ACC112 (cell line): ENCODE results near the gene C1orf167.

Experiments
- H2AFZ ChIP-seq: fragments of 200-600 bp; sonication (generic); one replicate; pipeline ENCODE4 v1.6.0; 2017; ENCODE audit warnings: antibody characterized with exemption, low read length; ENCODE audit not compliant: unreplicated experiment
- H3K27ac ChIP-seq: fragments of 200-600 bp; sonication (generic); 2 replicates; pipeline ENCODE4 v1.5.1; 2014; ENCODE audit warnings: low read depth, mild to moderate bottlenecking, antibody characterized with exemption, low read length, moderate library complexity
- H3K27me3 ChIP-seq: fragments of 200-600 bp; sonication (generic); 2 replicates; pipeline ENCODE4 v1.6.1; 2014; ENCODE audit warnings: mild to moderate bottlenecking, antibody characterized with exemption, low read length, moderate library complexity, mixed read lengths; ENCODE audit not compliant: insufficient read depth
- H3K36me3 ChIP-seq: fragments of 200-600 bp; sonication (generic); 2 replicates; pipeline ENCODE4 v1.6.1; 2016; ENCODE audit warnings: mild to moderate bottlenecking, antibody characterized with exemption, low read length, moderate library complexity, mixed read lengths; ENCODE audit not compliant: insufficient read depth
- H3K4me1 ChIP-seq: fragments of 200-600 bp; sonication (generic); one replicate; pipeline ENCODE4 v1.6.1; 2016; ENCODE audit warnings: low read length, mixed read lengths; ENCODE audit not compliant: insufficient read depth, unreplicated experiment, control insufficient read depth
- H3K4me3 ChIP-seq: fragments of 200-600 bp; sonication (generic); 2 replicates; pipeline ENCODE4 v1.5.1; 2014; ENCODE audit warnings: mild to moderate bottlenecking, low read depth, low read length
- H3K79me2 ChIP-seq: fragments of 200-600 bp; sonication (generic); one replicate; pipeline ENCODE4 v1.6.0; 2016; ENCODE audit warnings: low read length; ENCODE audit not compliant: control insufficient read depth, unreplicated experiment, insufficient read depth

Gene C1orf167

GRCh38 chr1:11784993-11785769, 23.2 kb downstream of the C1orf167 start:
- Histone ChIP-seq H3K36me3 (no peaks in the 10 kb centered on the region), H2AFZ (no peak overlapping the region), H3K79me2 (no peaks in the 10 kb centered on the region), H3K27ac (no peak overlapping the region), H3K4me3 (no peak overlapping the region), H3K4me1 (peaks cover 16% of the 10 kb centered on the region), H3K27me3 (no peaks in the 10 kb centered on the region)

GRCh38 chr1:11786168-11786567, 24.2 kb downstream of the C1orf167 start:
- Histone ChIP-seq H3K4me3 (no peak overlapping the region), H3K27me3 (no peaks in the 10 kb centered on the region), H3K4me1 (peaks cover 26% of the 10 kb centered on the region), H3K79me2 (no peaks in the 10 kb centered on the region), H3K36me3 (no peaks in the 10 kb centered on the region), H2AFZ (no peak overlapping the region), H3K27ac (no peak overlapping the region)

GRCh38 chr1:11787251-11787803, 25.3 kb downstream of the C1orf167 start:
- peaks cover 28% of the 10 kb centered on the region for H3K4me1 ChIP-seq
- H3K4me3 ChIP-seq, result no peak overlapping the region
- H3K27ac ChIP-seq, result no peak overlapping the region; the same call in 1 of the 2 replicates
- H3K27me3 ChIP-seq, result no peaks in the 10 kb centered on the region
- H3K36me3 ChIP-seq, result no peaks in the 10 kb centered on the region
- H2AFZ ChIP-seq, result no peak overlapping the region
- H3K79me2 ChIP-seq, result no peaks in the 10 kb centered on the region

GRCh38 chr1:11787804-11788436, 25.9 kb downstream of the C1orf167 start:
- H2AFZ ChIP-seq, result no peak overlapping the region
- H3K79me2 ChIP-seq, result no peaks in the 10 kb centered on the region
- H3K4me1 ChIP-seq, result peaks cover 28% of the 10 kb centered on the region
- H3K4me3 ChIP-seq, result no peak overlapping the region
- H3K27me3 ChIP-seq, result no peaks in the 10 kb centered on the region
- no peak overlapping the region for H3K27ac ChIP-seq
- no peaks in the 10 kb centered on the region for H3K36me3 ChIP-seq

- H2AFZ ChIP-seq, result no peak overlapping the region
- no peaks in the 10 kb centered on the region for H3K27me3 ChIP-seq
- H3K4me1 ChIP-seq, result peaks cover 28% of the 10 kb centered on the region
- no peaks in the 10 kb centered on the region for H3K36me3 ChIP-seq
- H3K4me3 ChIP-seq, result no peak overlapping the region
- H3K27ac ChIP-seq, result no peak overlapping the region
- no peaks in the 10 kb centered on the region for H3K79me2 ChIP-seq
Measured at GRCh38 chr1:11788549-11789053, 26.6 kb downstream of the C1orf167 start.

GRCh38 chr1:11789126-11790067, 27.4 kb downstream of the C1orf167 start:
- H3K36me3 ChIP-seq, result no peaks in the 10 kb centered on the region
- H3K27ac ChIP-seq, result peak overlapping the region; percentile 84; the same call in 1 of the 2 replicates
- H3K4me1 ChIP-seq, result peaks cover 28% of the 10 kb centered on the region

GRCh38 chr1:11790101-11790879, 28.3 kb downstream of the C1orf167 start:
- H3K79me2 ChIP-seq, result no peaks in the 10 kb centered on the region
- H3K4me1 ChIP-seq, result peaks cover 28% of the 10 kb centered on the region
- peak overlapping the region; percentile 84 for H3K27ac ChIP-seq
- no peak overlapping the region for H2AFZ ChIP-seq
- H3K27me3 ChIP-seq, result no peaks in the 10 kb centered on the region
- H3K36me3 ChIP-seq, result no peaks in the 10 kb centered on the region; the same call in 1 of the 2 replicates
- no peak overlapping the region for H3K4me3 ChIP-seq

More at GRCh38 chr1:11789126-11790067, 27.4 kb downstream of the C1orf167 start:
- no peaks in the 10 kb centered on the region for H3K27me3 ChIP-seq
- H3K4me3 ChIP-seq, result no peak overlapping the region
- no peaks in the 10 kb centered on the region for H3K79me2 ChIP-seq
- no peak overlapping the region for H2AFZ ChIP-seq

GRCh38 chr1:11790880-11791715, 29.1 kb downstream of the C1orf167 start:
- Histone ChIP-seq H3K79me2 (no peaks in the 10 kb centered on the region), H2AFZ (no peak overlapping the region), H3K27me3 (no peaks in the 10 kb centered on the region), H3K4me1 (peaks cover 31% of the 10 kb centered on the region), H3K4me3 (no peak overlapping the region), H3K27ac (peak overlapping the region; percentile 84), H3K36me3 (peaks cover 6% of the 10 kb centered on the region; the same call in 1 of the 2 replicates)

GRCh38 chr1:11792106-11792505, 30.1 kb downstream of the C1orf167 start:
- Histone ChIP-seq H3K4me3 (no peak overlapping the region), H3K36me3 (peaks cover 6% of the 10 kb centered on the region; the same call in 1 of the 2 replicates), H3K4me1 (peaks cover 36% of the 10 kb centered on the region), H2AFZ (no peak overlapping the region), H3K27ac (no peak overlapping the region), H3K79me2 (no peaks in the 10 kb centered on the region), H3K27me3 (no peaks in the 10 kb centered on the region)
